ENCODE results near the gene OR52L1. TPM values are rescaled to one million over a fixed set of nuclear protein-coding genes. Genes with fewer than 3 reads are reported as not detected.

The OR52L1 gene
- total and polyA plus RNA-seq, 9 of the 15 experiments (the other 6 are each of a cell fraction or from before 2014, with no cell fraction given): not detected

GRCh38 chr11:5992150-5992549 lies 5.4 kb upstream of the OR52L1 start (continued):
- TF ChIP-seq MGA (IDR thresholded peaks at IDR 0.05) (no peak), ZNF589 (CRISPR knock-in tag; IDR thresholded peaks at IDR 0.05; ENCODE audit: low read depth) (no peak), ZNF280A (IDR thresholded peaks at IDR 0.05; ENCODE audit: low read depth, partially characterized antibody) (no peak), MNT (conservative IDR thresholded peaks at IDR 0.05) (no peak), HDAC1 (IDR thresholded peaks at IDR 0.05) (no peak), NR2C1 (IDR thresholded peaks at IDR 0.05) (no peak), NR2C1 (tag; IDR thresholded peaks at IDR 0.05) (no peak), ZSCAN32 (CRISPR knock-in tag; IDR thresholded peaks at IDR 0.05) (no peak), PHB2 (IDR thresholded peaks at IDR 0.05; ENCODE audit: low read depth) (no peak), NFYB (IDR thresholded peaks at IDR 0.05; ENCODE audit: extremely low read depth, insufficient read length) (no peak), SMC3 (conservative IDR thresholded peaks at IDR 0.05; ENCODE audit: insufficient read depth, low read depth, low read length) (no peak), ZNF583 (CRISPR knock-in tag; IDR thresholded peaks at IDR 0.05) (no peak), ZNF395 (CRISPR knock-in tag; IDR thresholded peaks at IDR 0.05) (no peak)

Data from K562 (cell line).